Astrocyte (in vitro differentiated cells and primary cell): ENCODE data around the gene CD276. TPM values are rescaled to one million over a fixed set of nuclear protein-coding genes. Genes with fewer than 3 reads are reported as not detected.

Experiments used
- DNase-seq: peaks from one replicate; pipeline ENCODE4 v3.0.0-alpha.2; 2010; ENCODE audit warnings: low read depth
- FAIRE-seq: peaks from 2 replicates; lab custom pipeline; 2011; peaks lifted over from hg19 to GRCh38; lab: Jason Lieb, UNC
- H2AFZ ChIP-seq: 2 replicates; pipeline ENCODE4 v1.6.0; 2012; ENCODE audit warnings: low read depth, low read length, inconsistent platforms
- H3K27ac ChIP-seq: 2 replicates; pipeline ENCODE4 v1.5.1; 2011; ENCODE audit warnings: low read depth, low read length, inconsistent platforms
- H3K27me3 ChIP-seq: 2 replicates; pipeline ENCODE4 v1.6.0; 2011; ENCODE audit warnings: low read length, inconsistent platforms; ENCODE audit not compliant: insufficient read depth
- H3K36me3 ChIP-seq: 2 replicates; pipeline ENCODE4 v1.5.1; 2011; ENCODE audit warnings: low read length, inconsistent platforms; ENCODE audit not compliant: insufficient read depth
- H3K4me1 ChIP-seq: 2 replicates; pipeline ENCODE4 v1.5.1; 2011; ENCODE audit warnings: low read length, inconsistent platforms; ENCODE audit not compliant: insufficient read depth
- H3K4me2 ChIP-seq: 2 replicates; pipeline ENCODE4 v1.6.0; 2012; ENCODE audit warnings: low read length, inconsistent platforms
- H3K4me3 ChIP-seq: 2 replicates; pipeline ENCODE4 v1.5.1; 2011; ENCODE audit warnings: low read depth, mild to moderate bottlenecking, low read length, inconsistent platforms; ENCODE audit not compliant: insufficient read depth
- H3K79me2 ChIP-seq: 2 replicates; pipeline ENCODE4 v1.6.0; 2012; ENCODE audit warnings: mild to moderate bottlenecking, low read length, inconsistent platforms; ENCODE audit not compliant: insufficient read depth
- H3K9ac ChIP-seq: 2 replicates; pipeline ENCODE4 v1.6.0; 2012; ENCODE audit warnings: mild to moderate bottlenecking, low read length, inconsistent platforms
- H3K9me3 ChIP-seq: 2 replicates; pipeline ENCODE4 v1.5.1; 2012; ENCODE audit warnings: low read depth, mild to moderate bottlenecking, low read length, inconsistent platforms; ENCODE audit not compliant: insufficient read depth
- H4K20me1 ChIP-seq: 2 replicates; pipeline ENCODE4 v1.6.0; 2012; ENCODE audit warnings: low read length, inconsistent platforms; ENCODE audit not compliant: insufficient read depth
- H3K27ac Mint-ChIP-seq: one replicate; pipeline ENCODE4 v1.8.0; 2021; ENCODE audit warnings: mild to moderate bottlenecking, mixed read lengths; ENCODE audit not compliant: unreplicated experiment
- H3K27me3 Mint-ChIP-seq: one replicate; pipeline ENCODE4 v1.8.0; 2021; ENCODE audit warnings: low read depth, mixed read lengths; ENCODE audit not compliant: unreplicated experiment
- H3K36me3 Mint-ChIP-seq: one replicate; pipeline ENCODE4 v1.8.0; 2021; ENCODE audit warnings: low read depth, mixed read lengths; ENCODE audit not compliant: unreplicated experiment
- H3K4me1 Mint-ChIP-seq: one replicate; pipeline ENCODE4 v1.8.0; 2021; ENCODE audit warnings: low read depth, mixed read lengths; ENCODE audit not compliant: unreplicated experiment
- H3K4me3 Mint-ChIP-seq: one replicate; pipeline ENCODE4 v1.8.0; 2021; ENCODE audit warnings: mild to moderate bottlenecking, moderate library complexity, mixed read lengths; ENCODE audit not compliant: unreplicated experiment
- H3K9me3 Mint-ChIP-seq: one replicate; pipeline ENCODE4 v1.8.0; 2021; ENCODE audit warnings: mild to moderate bottlenecking, mixed read lengths; ENCODE audit not compliant: unreplicated experiment
- CTCF ChIP-seq: IDR thresholded peaks from 2 replicates; pipeline ENCODE4 v1.5.1; 2011; ENCODE audit warnings: low read depth, mild to moderate bottlenecking, inconsistent platforms, low read length, moderate library complexity; ENCODE audit not compliant: insufficient read depth
- EZH2 ChIP-seq: IDR thresholded peaks from 2 replicates; pipeline ENCODE4 v1.6.1; 2012; ENCODE audit warnings: mild to moderate bottlenecking, low read length, inconsistent platforms; ENCODE audit not compliant: insufficient read depth
- total RNA-seq: library from RNA; stranded (reverse); gene quantifications from 2 replicates; pipeline ENCODE4 v1.2.1, GENCODE V29; 2021

Gene CD276
- total RNA-seq, 1 donor from 2014 or later = 225 TPM

- H3K36me3 Mint-ChIP-seq = no peaks in the 10 kb centered on the region
- H3K27me3 Mint-ChIP-seq = peaks cover 43% of the 10 kb centered on the region
- no peaks in the 10 kb centered on the region for H3K4me1 Mint-ChIP-seq
Observed at GRCh38 chr15:73732930-73733329, 48.7 kb downstream of the CD276 start.

DNA sequence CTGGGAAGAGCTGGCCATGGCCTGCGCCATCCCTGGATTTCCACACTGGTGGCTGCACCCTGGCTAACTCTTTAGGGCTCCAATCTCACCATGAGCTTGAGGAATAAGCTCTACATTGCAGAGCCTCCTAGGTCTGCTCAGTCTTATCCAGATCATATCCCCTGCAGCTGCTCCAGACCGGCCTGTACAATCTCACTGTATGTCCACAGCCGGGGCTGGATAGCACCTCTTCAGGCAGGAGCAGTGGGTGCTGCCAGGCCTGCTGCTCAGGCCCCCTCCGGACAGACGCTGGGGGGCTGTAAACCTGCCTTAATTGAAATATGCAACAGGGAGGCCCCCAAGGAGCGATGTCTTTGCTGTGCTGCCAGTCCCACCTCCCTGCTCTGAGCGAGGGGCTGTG is 53.4 kb downstream of the CD276 start:
- H3K79me2 ChIP-seq = no peaks in the 10 kb centered on the region
- peaks cover 5% of the 10 kb centered on the region for H3K27me3 ChIP-seq
- H3K4me1 ChIP-seq = no peaks in the 10 kb centered on the region
- H4K20me1 ChIP-seq = no peaks in the 10 kb centered on the region
- no peak overlapping the region for H3K4me3 Mint-ChIP-seq
- no peak overlapping the region for H3K27ac Mint-ChIP-seq
- no peak overlapping the region for H3K4me3 ChIP-seq
- peaks cover 2% of the 10 kb centered on the region for H3K4me1 Mint-ChIP-seq
- FAIRE-seq (no peak), DNase-seq (no peak)
- no peak overlapping the region for H3K27ac ChIP-seq
- H3K9me3 ChIP-seq = no peaks in the 10 kb centered on the region
- no peak for TF ChIP-seq CTCF
- no peak for TF ChIP-seq EZH2
- H2AFZ ChIP-seq = no peak overlapping the region
- peaks cover 4% of the 10 kb centered on the region for H3K9me3 Mint-ChIP-seq
- H3K9ac ChIP-seq = no peak overlapping the region
- no peaks in the 10 kb centered on the region for H3K36me3 ChIP-seq
- no peak overlapping the region for H3K4me2 ChIP-seq
- peaks cover 37% of the 10 kb centered on the region for H3K27me3 Mint-ChIP-seq
- no peaks in the 10 kb centered on the region for H3K36me3 Mint-ChIP-seq

More at GRCh38 chr15:73732930-73733329, 48.7 kb downstream of the CD276 start:
- no peak overlapping the region for H3K4me3 Mint-ChIP-seq
- H3K27me3 ChIP-seq = peaks cover 5% of the 10 kb centered on the region
- no peaks in the 10 kb centered on the region for H3K9me3 Mint-ChIP-seq
- no peak overlapping the region for H3K27ac Mint-ChIP-seq
- H4K20me1 ChIP-seq = no peaks in the 10 kb centered on the region
- no peaks in the 10 kb centered on the region for H3K36me3 ChIP-seq
- no peaks in the 10 kb centered on the region for H3K79me2 ChIP-seq
- H3K27ac ChIP-seq = no peak overlapping the region
- no peak overlapping the region for H3K4me3 ChIP-seq
- no peak overlapping the region for H3K4me2 ChIP-seq
- no peak overlapping the region for H3K9ac ChIP-seq
- H2AFZ ChIP-seq = no peak overlapping the region
- no peak for TF ChIP-seq EZH2
- H3K4me1 ChIP-seq = no peaks in the 10 kb centered on the region
- DNase-seq (no peak), FAIRE-seq (no peak)
- H3K9me3 ChIP-seq = no peaks in the 10 kb centered on the region

GRCh38 chr15:73740152-73741048 is 56.2 kb downstream of the CD276 start:
- no peak for FAIRE-seq
- no peaks in the 10 kb centered on the region for H3K36me3 ChIP-seq
- H3K9ac ChIP-seq = no peak overlapping the region
- no peak overlapping the region for H3K27ac ChIP-seq
- Mint-ChIP-seq H3K36me3 (no peaks in the 10 kb centered on the region), H3K27ac (no peak overlapping the region), H3K9me3 (peaks cover 4% of the 10 kb centered on the region), H3K4me3 (no peak overlapping the region), H3K4me1 (peaks cover 2% of the 10 kb centered on the region), H3K27me3 (peaks cover 30% of the 10 kb centered on the region)
- no peak for DNase-seq
- no peaks in the 10 kb centered on the region for H4K20me1 ChIP-seq
- H3K4me2 ChIP-seq = no peak overlapping the region
- no peaks in the 10 kb centered on the region for H3K9me3 ChIP-seq
- no peak for TF ChIP-seq EZH2
- TF ChIP-seq CTCF = no peak
- H2AFZ ChIP-seq = no peak overlapping the region
- peaks cover 5% of the 10 kb centered on the region for H3K27me3 ChIP-seq
- no peak overlapping the region for H3K4me3 ChIP-seq
- H3K79me2 ChIP-seq = no peaks in the 10 kb centered on the region
- no peaks in the 10 kb centered on the region for H3K4me1 ChIP-seq
